Adrenal gland (tissue), 5 donors: Measurements from ENCODE around the gene GP1BA.

Experiments
- CTCF ChIP-seq, 6 experiments: fragments of 450-650 bp in 4 of 6; fragments of 200-600 bp in 2 of 6; sonication (generic) in 1 of 6; IDR thresholded peaks; 1 replicate in 5 of 6; 2 replicates in 1 of 6; pipeline versions ENCODE4 v1.5.1 to v1.8.0; 2016 to 2021; ENCODE audit warnings: antibody characterized with exemption in 6 of 6, mild to moderate bottlenecking in 2 of 6, moderate library complexity in 1 of 6
- POLR2A ChIP-seq, 2 donors: fragments of 450-650 bp; IDR thresholded peaks; one replicate each; pipeline ENCODE4 v1.6.1; 2017; ENCODE audit warnings: antibody characterized with exemption in 2 of 2, mild to moderate bottlenecking in 2 of 2, moderate library complexity in 1 of 2
- donor health status: DM: no; HTN: no; CAD: no.

- no peak for TF ChIP-seq POLR2A (IDR thresholded peaks at IDR 0.05)
- TF ChIP-seq CTCF (IDR thresholded peaks at IDR 0.05) = no peak
These were observed 34.3 kb upstream of the GP1BA start for GRCh38 chr17:4897785-4898184.
